Spinal cord (tissue), 10 donors: ENCODE data around the gene FAM120AOS. TPM values are rescaled to one million over a fixed set of nuclear protein-coding genes. Genes with fewer than 3 reads are reported as not detected.
A peak's percentile ranks its signal among the peaks of the same experiment; 100 is the strongest.

Experiments used
- DNase-seq, 6 donors: peaks; one replicate each; pipeline versions ENCODE4 v3.0.0 to v3.0.0-alpha.2; 2013 to 2015; ENCODE audit warnings: low spot score in 6 of 6, low read depth in 4 of 6
- H3K27ac ChIP-seq: one replicate; pipeline ENCODE4 v1.5.1; 2013; ENCODE audit warnings: low read depth, low read length, control low read depth
- H3K27me3 ChIP-seq: one replicate; pipeline ENCODE4 v1.6.1; 2013; ENCODE audit warnings: low read length; ENCODE audit not compliant: control insufficient read depth, insufficient read depth
- H3K36me3 ChIP-seq: one replicate; pipeline ENCODE4 v1.6.1; 2013; ENCODE audit warnings: low read length; ENCODE audit not compliant: control insufficient read depth, insufficient read depth
- H3K4me1 ChIP-seq: one replicate; pipeline ENCODE4 v1.6.1; 2013; ENCODE audit warnings: low read length; ENCODE audit not compliant: control insufficient read depth, insufficient read depth
- H3K4me3 ChIP-seq: one replicate; pipeline ENCODE4 v1.5.1; 2013; ENCODE audit warnings: low read depth, low read length, control low read depth
- H3K9me3 ChIP-seq: one replicate; pipeline ENCODE4 v1.6.1; 2013; ENCODE audit warnings: low read length; ENCODE audit not compliant: control insufficient read depth, insufficient read depth
- WGBS: methylation state at CpG from one replicate; pipeline ENCODE4 v1.1.5; 2013; ENCODE audit warnings: missing lambda C conversion rate; ENCODE audit not compliant: insufficient coverage; 5-methylcytosine and 5-hydroxymethylcytosine counted together
- polyA plus RNA-seq, 2 donors: library from polyadenylated mRNA; unstranded; fragments of 120-200 nt; gene quantifications; one replicate each; pipeline ENCODE4 v1.2.1, GENCODE V29; 2013; ENCODE audit not compliant: insufficient read length in 2 of 2
- total RNA-seq, 2 donors: library from RNA; depleted of rRNA in 1 of 2; stranded (reverse); fragments of 120-200 nt in 1 of 2; fragments of >200 nt in 1 of 2; gene quantifications; one replicate each; pipeline versions ENCODE4 v1.2.3 to v1.2.4, GENCODE V29; 2013 to 2014
- donor health status: healthy.

FAM120AOS gene
- total and polyA plus RNA-seq, 4 donors = 32.9 to 54.0 (median 50.1) TPM

GRCh38 chr9:93483497-93483896 lies 30.1 kb upstream of the FAM120AOS start:
- Histone ChIP-seq H3K27me3 (no peaks in the 10 kb centered on the region), H3K4me3 (no peak overlapping the region), H3K4me1 (peaks cover 8% of the 10 kb centered on the region), H3K27ac (no peak overlapping the region), H3K36me3 (peaks cover 18% of the 10 kb centered on the region), H3K9me3 (no peaks in the 10 kb centered on the region)
- WGBS = no CpG with 5 or more reads among the region's 2 CpGs
- DNase-seq = no peak

DNA sequence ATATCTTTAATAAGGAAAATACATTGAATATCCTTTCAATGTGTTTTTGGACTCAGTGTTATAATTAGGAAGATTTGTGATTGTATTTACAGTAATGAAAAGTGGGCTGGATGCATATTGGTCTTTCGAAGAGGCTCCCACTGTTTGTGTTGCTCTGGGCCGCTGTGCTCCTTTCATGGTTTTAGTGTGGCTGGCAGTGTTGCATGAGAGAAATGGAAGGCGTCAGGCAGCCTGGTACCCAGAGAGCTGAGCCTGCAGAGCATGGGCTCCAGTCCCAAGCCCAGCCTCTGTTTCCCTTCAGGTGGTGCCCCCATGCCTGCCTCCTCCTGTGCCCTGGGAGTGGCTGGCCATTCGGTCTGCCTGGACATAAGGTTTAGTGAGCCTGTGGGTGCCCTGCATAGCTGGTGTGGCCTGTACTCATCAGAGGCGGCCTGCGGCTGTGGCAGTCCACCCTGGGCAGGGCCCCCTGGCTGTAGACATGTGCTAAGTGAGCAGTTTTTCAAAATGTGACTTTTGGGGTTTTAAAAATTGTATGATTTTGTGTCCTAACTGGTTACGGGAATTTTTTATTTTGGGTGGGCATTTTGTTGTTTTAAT lies 27.4 kb upstream of the FAM120AOS start:
- WGBS = 92% methylated on average over 6 of the region's 7 CpGs
- Histone ChIP-seq H3K4me3 (no peak overlapping the region), H3K27me3 (no peaks in the 10 kb centered on the region), H3K27ac (no peak overlapping the region), H3K9me3 (no peaks in the 10 kb centered on the region), H3K4me1 (peaks cover 8% of the 10 kb centered on the region), H3K36me3 (peaks cover 18% of the 10 kb centered on the region)
- no peak for DNase-seq

DNA sequence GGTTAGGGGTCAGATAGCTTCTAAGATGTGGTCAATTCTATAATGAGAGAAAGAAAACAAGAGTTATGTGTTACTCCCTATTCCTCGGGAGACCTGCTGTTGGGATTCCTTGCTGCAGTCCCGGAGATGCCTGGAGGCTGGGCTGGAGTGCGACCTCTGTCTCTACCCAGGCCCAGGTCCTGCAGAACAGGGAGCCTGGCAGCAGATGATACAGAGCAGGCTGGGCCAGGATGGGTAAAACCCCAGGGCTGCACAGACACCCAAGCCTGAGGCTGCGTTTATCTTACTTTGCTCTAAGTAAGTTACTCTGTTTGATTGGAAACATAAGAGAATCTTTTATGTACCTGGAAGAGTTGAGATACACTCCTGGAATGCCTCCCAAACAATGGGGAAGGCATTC lies 26.9 kb upstream of the FAM120AOS start:
- Histone ChIP-seq H3K36me3 (peaks cover 15% of the 10 kb centered on the region), H3K27ac (no peak overlapping the region), H3K9me3 (no peaks in the 10 kb centered on the region), H3K4me1 (peaks cover 8% of the 10 kb centered on the region), H3K4me3 (no peak overlapping the region), H3K27me3 (no peaks in the 10 kb centered on the region)
- WGBS = 59% methylated on average over 3 of the region's 4 CpGs
- no peak for DNase-seq

- Histone ChIP-seq H3K27ac (no peak overlapping the region), H3K9me3 (no peaks in the 10 kb centered on the region), H3K27me3 (no peaks in the 10 kb centered on the region), H3K4me3 (no peak overlapping the region), H3K36me3 (peaks cover 12% of the 10 kb centered on the region), H3K4me1 (peaks cover 8% of the 10 kb centered on the region)
- 88% methylated on average over 1 of the region's 4 CpGs for WGBS
- peak in 1 of 6 donors; percentile 25 for DNase-seq
These were observed 26.3 kb upstream of the FAM120AOS start for GRCh38 chr9:93479726-93480125.

DNA sequence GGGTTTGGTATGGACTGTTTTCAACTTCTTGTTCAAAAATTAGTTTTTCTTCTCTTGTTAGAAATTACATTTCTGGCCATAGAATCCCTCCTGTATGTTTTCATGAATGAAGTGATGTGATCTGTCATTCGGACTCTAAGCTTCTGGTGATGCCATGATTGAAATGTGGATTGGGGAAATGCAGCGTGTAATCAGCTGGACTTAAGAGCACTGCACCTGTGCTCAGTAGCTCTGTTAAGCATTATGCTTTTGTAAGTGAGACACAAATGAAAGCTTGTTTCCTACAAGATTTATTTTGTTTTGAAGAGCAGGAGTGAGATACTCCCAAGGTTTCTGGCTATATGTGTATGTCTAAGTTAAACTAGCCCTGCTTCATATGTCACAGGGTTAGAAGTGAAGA lies 24.0 kb upstream of the FAM120AOS start:
- Histone ChIP-seq H3K27ac (no peak overlapping the region), H3K27me3 (no peaks in the 10 kb centered on the region), H3K4me3 (no peak overlapping the region), H3K36me3 (peaks cover 8% of the 10 kb centered on the region), H3K9me3 (no peaks in the 10 kb centered on the region), H3K4me1 (peaks cover 8% of the 10 kb centered on the region)
- 71% methylated on average over 2 of the region's 2 CpGs for WGBS
- no peak for DNase-seq

DNA sequence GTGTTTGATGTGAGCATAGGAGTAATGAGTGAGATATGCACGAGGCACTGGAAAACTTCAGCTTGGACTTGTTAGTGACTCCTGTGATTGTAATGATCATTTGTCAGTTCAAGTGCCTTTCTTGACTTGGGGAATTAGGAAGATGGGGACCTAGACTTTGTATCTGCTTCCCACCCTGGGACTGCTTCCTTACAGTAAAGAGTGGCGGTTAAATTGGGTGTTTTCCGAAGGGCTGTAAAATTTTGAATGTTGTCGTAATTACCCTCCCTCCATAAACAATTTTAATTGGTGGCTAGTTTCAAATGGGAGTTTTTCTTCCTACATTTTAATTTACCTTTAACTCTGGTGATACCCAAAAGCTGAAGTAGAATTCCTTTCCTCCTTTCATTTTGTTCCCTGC lies 23.5 kb upstream of the FAM120AOS start:
- WGBS = 86% methylated on average over 1 of the region's 4 CpGs
- Histone ChIP-seq H3K4me3 (no peak overlapping the region), H3K4me1 (peaks cover 8% of the 10 kb centered on the region), H3K9me3 (no peaks in the 10 kb centered on the region), H3K36me3 (peaks cover 8% of the 10 kb centered on the region), H3K27ac (no peak overlapping the region), H3K27me3 (no peaks in the 10 kb centered on the region)
- no peak for DNase-seq

DNA sequence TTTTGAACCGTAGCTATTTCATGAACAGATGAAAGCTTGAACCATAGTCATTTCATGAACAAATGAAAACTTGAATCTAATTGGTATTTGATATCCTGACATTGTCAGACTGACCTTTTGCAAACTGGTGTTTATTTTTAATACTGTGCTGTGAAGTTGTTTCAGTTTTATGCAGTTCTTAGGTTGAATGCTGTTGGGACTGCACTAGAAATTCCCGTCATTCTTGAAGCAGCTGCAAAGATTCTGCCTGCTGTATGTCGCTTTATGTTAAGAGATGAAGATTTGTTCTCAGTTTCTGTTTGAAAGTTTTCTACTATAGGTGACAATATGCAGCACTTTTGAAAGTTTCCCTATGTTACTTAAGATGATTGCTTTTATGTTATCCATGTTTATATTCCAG lies 22.5 kb upstream of the FAM120AOS start:
- Histone ChIP-seq H3K27me3 (no peaks in the 10 kb centered on the region), H3K27ac (no peak overlapping the region), H3K4me1 (peaks cover 6% of the 10 kb centered on the region), H3K36me3 (peaks cover 6% of the 10 kb centered on the region), H3K9me3 (no peaks in the 10 kb centered on the region), H3K4me3 (no peak overlapping the region)
- DNase-seq = no peak
- no CpG with 5 or more reads among the region's 3 CpGs for WGBS

- Histone ChIP-seq H3K36me3 (peaks cover 3% of the 10 kb centered on the region), H3K4me3 (no peak overlapping the region), H3K27ac (no peak overlapping the region), H3K9me3 (no peaks in the 10 kb centered on the region), H3K27me3 (no peaks in the 10 kb centered on the region), H3K4me1 (peaks cover 1% of the 10 kb centered on the region)
- WGBS = no CpG with 5 or more reads among the region's 3 CpGs
- DNase-seq = no peak
These were observed 21.7 kb upstream of the FAM120AOS start for GRCh38 chr9:93475108-93475507.

- H3K4me1 ChIP-seq = peaks cover 5% of the 10 kb centered on the region
- WGBS = 83% methylated on average over 1 of the region's 5 CpGs
These were observed 20.0 kb upstream of the FAM120AOS start for GRCh38 chr9:93473411-93473810.

GRCh38 chr9:93471124-93471523 lies 17.7 kb upstream of the FAM120AOS start:
- Histone ChIP-seq H3K36me3 (peaks cover 3% of the 10 kb centered on the region), H3K4me3 (no peak overlapping the region), H3K4me1 (peaks cover 12% of the 10 kb centered on the region), H3K9me3 (no peaks in the 10 kb centered on the region), H3K27ac (no peak overlapping the region), H3K27me3 (no peaks in the 10 kb centered on the region)
- 53% methylated on average over 3 of the region's 6 CpGs for WGBS
- peak in 2 of 6 donors; percentile 22 to 32 for DNase-seq

More at GRCh38 chr9:93473411-93473810, 20.0 kb upstream of the FAM120AOS start:
- H3K9me3 ChIP-seq = no peaks in the 10 kb centered on the region
- H3K27ac ChIP-seq = no peak overlapping the region
- DNase-seq = no peak
- H3K36me3 ChIP-seq = peaks cover 3% of the 10 kb centered on the region
- H3K4me3 ChIP-seq = no peak overlapping the region
- no peaks in the 10 kb centered on the region for H3K27me3 ChIP-seq
